K562 (cell line): ENCODE measurements around the gene ITGAE. TPM values are rescaled to one million over a fixed set of nuclear protein-coding genes. Genes with fewer than 3 reads are reported as not detected.

Experiments used
- HNRNPL ChIP-seq: fragments of 200-400 bp; formaldehyde crosslinking; IDR thresholded peaks from 2 replicates; pipeline ENCODE4 v1.6.1; 2017; ENCODE audit warnings: low read depth, mild to moderate bottlenecking, low read length
- NCOA1 ChIP-seq: fragments of 450-650 bp; IDR thresholded peaks from 2 replicates; pipeline ENCODE4 v1.6.1; 2016; ENCODE audit warnings: low read depth
- NELFE ChIP-seq: IDR thresholded peaks from 2 replicates; pipeline ENCODE4 v1.6.1; 2011; ENCODE audit warnings: mild to moderate bottlenecking; ENCODE audit not compliant: insufficient read depth, insufficient read length
- STAT5A ChIP-seq: IDR thresholded peaks from 2 replicates; pipeline ENCODE4 v1.6.1; 2012; ENCODE audit warnings: low read length, inconsistent platforms, borderline replicate concordance
- ZKSCAN1 ChIP-seq: fragments of 150-350 bp; IDR thresholded peaks from 2 replicates; pipeline ENCODE4 v1.6.1; 2016; ENCODE audit warnings: low read depth, low read length
- ZKSCAN3 ChIP-seq: fragments of 250-450 bp; sonication (Bioruptor Pico); IDR thresholded peaks from 2 replicates; pipeline ENCODE4 v1.4.0; 2020
- ZNF311 ChIP-seq: fragments of 250-450 bp; sonication (Bioruptor Pico); IDR thresholded peaks from 2 replicates; pipeline ENCODE4 v1.4.0; 2020; ENCODE audit warnings: mild to moderate bottlenecking, moderate library complexity
- ZNF507 ChIP-seq: conservative IDR thresholded peaks from 2 replicates; pipeline ENCODE4 v1.6.1; 2017; ENCODE audit warnings: missing genetic modification characterization, missing compliant biosample characterization
- ZNF77 ChIP-seq: fragments of 250-450 bp; sonication (Bioruptor Pico); IDR thresholded peaks from 2 replicates; pipeline ENCODE4 v1.5.0; 2020
- ZSCAN32 ChIP-seq: fragments of 450-650 bp; formaldehyde crosslinking; IDR thresholded peaks from 2 replicates; pipeline ENCODE4 v1.4.0; 2020; ENCODE audit warnings: mild to moderate bottlenecking, moderate library complexity
- polyA plus RNA-seq, 8 experiments: library from polyadenylated mRNA; depleted of rRNA in 4 of 8; stranded (reverse) in 5 of 8; unstranded in 3 of 8; fragments of >200 nt; fragmentation: Nextera tagmentation in 2 of 8; fragmentation: Illumina TruSeq in 1 of 8; extraction: Ambion mirVana in 2 of 8; extraction: Trizol in 1 of 8; gene quantifications; 2 replicates each; pipeline versions ENCODE4 v1.2.1 to v1.2.3, GENCODE V29; 2011 to 2014; ENCODE audit warnings: inconsistent platforms in 1 of 8, missing spikeins in 1 of 8
- total RNA-seq, 7 experiments: library from RNA; depleted of rRNA in 6 of 7; stranded (reverse); fragments of >200 nt in 6 of 7; fragmentation: Illumina TruSeq in 2 of 7; extraction: Trizol in 2 of 7; gene quantifications; 2 replicates each; pipeline versions ENCODE4 v1.2.1 to v1.2.3, GENCODE V29; 2011 to 2021; ENCODE audit warnings: low replicate concordance in 1 of 7
- TF ChIP-seq, protein P1 (sequence below): sonication (generic); formaldehyde crosslinking; IDR thresholded peaks from 2 replicates; pipeline ENCODE4 v1.8.0; 2022; ENCODE audit warnings: missing genetic modification reagents, mild to moderate bottlenecking, borderline replicate concordance
- TF ChIP-seq, protein P2 (sequence below): fragments of 250-450 bp; sonication (Bioruptor Pico); IDR thresholded peaks from 2 replicates; pipeline ENCODE4 v1.5.0; 2020; ENCODE audit warnings: mild to moderate bottlenecking

ITGAE gene
- total and polyA plus RNA-seq, 9 of the 15 experiments (the other 6 are each of a cell fraction or from before 2014, with no cell fraction given) = 14.8 to 160 (median 27.0) TPM

DNA sequence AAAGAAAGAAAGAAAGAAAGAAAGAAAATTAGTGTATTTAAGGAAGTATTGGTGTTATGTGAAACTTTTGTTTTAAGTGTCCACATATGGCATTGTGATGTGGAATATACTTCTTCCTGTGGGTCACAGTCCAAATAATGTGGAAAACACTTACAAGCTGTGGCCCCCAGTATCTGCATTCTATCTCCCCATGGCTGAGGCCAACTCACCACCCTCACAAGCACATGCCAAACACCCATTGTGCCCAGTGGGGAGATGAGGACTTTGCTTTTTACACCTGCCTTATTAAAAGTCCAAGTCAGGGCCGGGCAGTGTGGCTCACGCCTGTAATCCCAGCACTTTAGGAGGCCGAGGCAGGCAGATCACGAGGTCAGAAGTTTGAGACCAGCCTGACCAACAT, 101.0 kb downstream of the ITGAE start (continued):
- TF ChIP-seq, protein P1, sequence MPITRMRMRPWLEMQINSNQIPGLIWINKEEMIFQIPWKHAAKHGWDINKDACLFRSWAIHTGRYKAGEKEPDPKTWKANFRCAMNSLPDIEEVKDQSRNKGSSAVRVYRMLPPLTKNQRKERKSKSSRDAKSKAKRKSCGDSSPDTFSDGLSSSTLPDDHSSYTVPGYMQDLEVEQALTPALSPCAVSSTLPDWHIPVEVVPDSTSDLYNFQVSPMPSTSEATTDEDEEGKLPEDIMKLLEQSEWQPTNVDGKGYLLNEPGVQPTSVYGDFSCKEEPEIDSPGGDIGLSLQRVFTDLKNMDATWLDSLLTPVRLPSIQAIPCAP = no peak
- no peak for TF ChIP-seq STAT5A
- TF ChIP-seq ZKSCAN3 (CRISPR knock-in tag) = no peak
- TF ChIP-seq, protein P2, sequence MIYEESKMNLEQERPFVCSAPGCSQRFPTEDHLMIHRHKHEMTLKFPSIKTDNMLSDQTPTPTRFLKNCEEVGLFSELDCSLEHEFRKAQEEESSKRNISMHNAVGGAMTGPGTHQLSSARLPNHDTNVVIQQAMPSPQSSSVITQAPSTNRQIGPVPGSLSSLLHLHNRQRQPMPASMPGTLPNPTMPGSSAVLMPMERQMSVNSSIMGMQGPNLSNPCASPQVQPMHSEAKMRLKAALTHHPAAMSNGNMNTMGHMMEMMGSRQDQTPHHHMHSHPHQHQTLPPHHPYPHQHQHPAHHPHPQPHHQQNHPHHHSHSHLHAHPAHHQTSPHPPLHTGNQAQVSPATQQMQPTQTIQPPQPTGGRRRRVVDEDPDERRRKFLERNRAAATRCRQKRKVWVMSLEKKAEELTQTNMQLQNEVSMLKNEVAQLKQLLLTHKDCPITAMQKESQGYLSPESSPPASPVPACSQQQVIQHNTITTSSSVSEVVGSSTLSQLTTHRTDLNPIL (CRISPR knock-in tag) = no peak
- TF ChIP-seq NCOA1 = no peak
- no peak for TF ChIP-seq ZNF507
- TF ChIP-seq ZNF77 (CRISPR knock-in tag) = no peak
- TF ChIP-seq NELFE = no peak
- no peak for TF ChIP-seq HNRNPL
- no peak for TF ChIP-seq ZNF311 (CRISPR knock-in tag)
- TF ChIP-seq ZKSCAN1 = no peak
- TF ChIP-seq ZSCAN32 (CRISPR knock-in tag) = no peak
